ENCODE measurements around the gene JDP2. TPM values are rescaled to one million over a fixed set of nuclear protein-coding genes. Genes with fewer than 3 reads are reported as not detected.

Gene JDP2
- total RNA-seq, 1 experiment from 2014 or later = 11.2 TPM

DNA sequence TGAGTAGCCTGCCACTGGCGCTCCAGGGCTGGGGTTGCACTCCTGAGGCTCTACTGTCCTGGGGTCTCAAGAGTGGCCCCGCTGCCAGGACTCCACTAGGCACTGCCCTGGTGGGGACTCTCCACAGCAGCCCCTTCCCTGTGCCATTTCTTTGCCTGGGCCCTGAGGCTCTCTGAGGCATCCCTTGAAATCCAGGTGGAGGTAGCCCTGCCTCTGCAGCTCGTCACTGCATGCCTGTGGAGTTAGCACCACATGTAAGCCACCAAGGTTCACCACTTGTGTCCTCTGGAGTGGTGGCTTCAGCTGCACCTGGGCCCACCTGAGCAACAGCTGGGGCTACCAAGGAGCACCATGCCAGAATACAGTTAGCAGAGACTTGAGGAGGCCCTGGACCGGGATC is 54.5 kb downstream of the JDP2 start:
- DNase-seq (ENCODE audit: low read depth) = no peak

DNA sequence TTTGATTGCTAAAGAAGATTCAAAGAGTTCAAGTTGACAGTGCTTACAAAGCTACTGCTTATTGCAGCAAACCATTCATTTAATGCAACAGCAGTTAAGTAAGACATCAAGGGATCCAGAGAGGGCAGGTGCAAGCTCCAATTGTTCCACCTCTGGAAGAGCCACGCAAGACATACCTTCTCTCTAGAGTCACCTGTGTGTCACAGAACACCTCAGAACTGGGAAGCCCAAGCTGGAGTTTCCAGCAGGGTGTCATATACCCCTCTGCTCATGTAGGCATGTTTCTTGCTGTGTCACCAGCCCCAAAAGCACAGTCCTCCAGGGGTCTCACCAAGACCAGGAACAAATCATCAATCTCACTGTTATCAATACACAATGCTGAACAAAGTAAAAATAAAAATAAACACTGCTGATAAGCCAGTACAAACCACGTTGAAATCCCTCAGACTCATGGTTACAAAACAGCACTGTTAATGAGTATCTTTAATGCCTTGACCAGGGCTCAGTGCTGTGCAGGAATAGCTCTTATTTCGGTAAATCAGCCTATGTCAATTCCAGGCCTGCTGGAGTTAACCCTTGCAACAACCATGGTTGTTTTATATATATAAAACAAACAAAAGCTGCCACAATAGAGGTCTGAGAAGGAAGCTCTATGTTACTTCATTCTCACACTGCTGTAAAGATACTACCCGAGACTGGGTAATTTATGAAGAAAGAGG is 57.0 kb downstream of the JDP2 start:
- no peak for DNase-seq (ENCODE audit: low read depth)

- DNase-seq (ENCODE audit: low read depth) = no peak
Measured at GRCh38 chr14:75486318-75486717, 58.5 kb downstream of the JDP2 start.

DNA sequence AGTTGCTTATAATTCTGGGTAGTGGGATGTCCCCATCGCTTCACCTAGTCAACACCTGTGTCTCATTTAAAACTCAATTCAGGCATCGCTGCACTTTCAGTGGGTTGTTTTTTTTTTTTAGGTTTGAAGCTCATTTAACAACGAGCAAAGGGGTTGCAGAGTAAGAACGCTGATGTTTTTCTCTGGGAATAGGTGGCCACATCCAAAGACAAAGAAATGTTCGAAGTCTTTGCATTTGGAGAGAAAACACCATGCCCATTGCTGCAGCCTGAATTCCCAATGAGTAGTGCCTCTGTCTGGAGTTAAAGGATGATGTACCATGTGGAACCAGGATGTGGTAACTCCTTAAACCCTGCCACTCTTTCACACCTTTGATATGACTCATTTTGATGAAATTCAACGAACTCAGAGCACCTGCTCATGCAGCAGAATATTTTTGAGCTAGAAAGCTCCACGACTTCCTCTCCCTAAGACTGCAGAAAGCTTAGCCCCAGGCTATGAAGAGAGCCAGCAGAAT is 59.4 kb downstream of the JDP2 start:
- DNase-seq (ENCODE audit: low read depth) = no peak

- no peak for DNase-seq (ENCODE audit: low read depth)
Measured at GRCh38 chr14:75489480-75489837, 61.6 kb downstream of the JDP2 start.

DNA sequence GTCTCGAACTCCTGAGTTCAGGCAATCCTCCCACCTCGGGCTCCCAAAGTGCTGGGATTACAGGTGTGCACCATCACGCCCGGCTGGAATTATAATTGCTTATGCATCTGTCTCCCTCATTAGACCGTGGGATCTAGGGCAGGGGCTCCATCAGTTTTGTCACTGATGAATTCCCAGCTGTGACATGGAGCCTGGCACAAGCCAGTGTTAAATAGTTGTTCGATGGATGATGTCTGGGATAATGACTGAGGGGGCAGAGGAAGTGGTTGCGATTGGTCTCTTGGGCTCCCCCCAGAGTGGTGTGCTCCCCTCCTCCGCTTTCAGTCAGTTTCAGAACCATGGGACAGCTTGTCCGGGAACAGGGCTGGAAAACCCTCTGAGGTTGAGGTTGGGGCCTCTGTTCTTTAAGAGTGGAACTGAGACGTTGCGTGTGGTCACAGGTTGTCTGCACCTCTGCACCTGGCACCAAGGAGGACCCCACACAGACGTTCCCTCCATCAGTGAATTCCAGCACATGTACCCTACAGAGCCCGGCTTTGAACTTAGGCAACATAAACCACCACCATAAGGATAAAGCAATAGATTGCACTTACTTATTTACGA is 63.7 kb downstream of the JDP2 start:
- no peak for DNase-seq (ENCODE audit: low read depth)

DNA sequence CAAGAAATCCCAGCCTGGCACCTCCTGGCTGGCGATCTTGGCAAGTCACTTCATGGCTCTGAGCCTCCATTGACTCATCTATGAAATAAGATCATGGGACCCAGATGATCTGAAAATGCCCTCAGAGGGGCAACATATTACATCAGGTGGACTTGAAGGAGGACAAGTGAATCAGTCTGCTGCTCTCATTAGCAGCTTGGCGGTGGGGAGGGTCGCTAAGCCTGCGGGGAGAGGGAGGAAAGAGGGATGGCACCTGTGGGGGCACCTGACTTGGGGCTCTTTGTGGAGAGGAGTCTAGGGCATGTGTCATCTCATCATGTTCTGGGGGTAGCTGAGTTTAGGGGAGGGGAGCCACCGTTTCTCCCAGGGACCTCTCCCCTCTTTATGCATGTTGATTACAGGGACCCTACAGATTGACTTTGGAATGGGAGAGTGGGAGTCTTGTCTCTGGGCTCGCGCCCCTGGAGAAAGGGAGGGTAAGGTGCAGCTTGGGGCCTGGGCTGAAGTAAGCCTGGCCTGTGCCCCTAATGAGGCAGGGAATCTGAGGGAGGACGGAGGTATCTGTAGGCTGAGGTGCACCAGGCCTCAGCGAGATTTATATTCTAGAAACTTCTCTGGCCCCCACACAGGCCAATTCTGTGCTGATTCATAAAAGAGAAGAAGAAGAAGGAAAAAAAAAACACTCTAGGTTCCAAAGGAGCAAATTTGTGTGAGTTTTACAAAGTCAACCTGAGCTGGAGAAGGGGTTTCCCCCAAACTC is 65.2 kb downstream of the JDP2 start:
- no peak for DNase-seq (ENCODE audit: low read depth)

DNA sequence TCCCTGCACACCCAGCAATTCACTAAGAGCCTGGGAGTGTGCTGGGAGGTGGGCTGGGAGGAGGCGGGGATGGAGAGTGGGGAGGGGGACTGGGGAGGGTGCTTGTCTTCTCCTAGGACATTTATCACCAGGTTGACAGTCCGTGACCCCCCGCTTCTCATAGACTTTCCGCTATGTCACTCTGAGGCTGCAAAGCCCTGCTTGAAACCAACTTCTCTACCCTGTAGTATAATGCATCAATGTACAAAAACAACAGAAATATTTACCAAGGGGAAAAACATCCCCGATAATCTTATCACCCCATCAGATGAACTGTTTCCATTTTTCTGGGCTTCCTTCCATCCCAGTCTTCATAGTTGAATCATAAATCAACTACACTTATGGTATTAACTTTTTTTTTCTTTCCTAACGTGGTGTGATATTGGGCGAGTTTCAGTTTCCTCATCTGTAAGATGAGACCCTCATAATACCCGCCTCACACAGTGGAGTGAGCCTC is 65.8 kb downstream of the JDP2 start:
- no peak for DNase-seq (ENCODE audit: low read depth)

GRCh38 chr14:75494896-75495295 is 67.1 kb downstream of the JDP2 start:
- DNase-seq (ENCODE audit: low read depth) = peak; percentile 50

DNA sequence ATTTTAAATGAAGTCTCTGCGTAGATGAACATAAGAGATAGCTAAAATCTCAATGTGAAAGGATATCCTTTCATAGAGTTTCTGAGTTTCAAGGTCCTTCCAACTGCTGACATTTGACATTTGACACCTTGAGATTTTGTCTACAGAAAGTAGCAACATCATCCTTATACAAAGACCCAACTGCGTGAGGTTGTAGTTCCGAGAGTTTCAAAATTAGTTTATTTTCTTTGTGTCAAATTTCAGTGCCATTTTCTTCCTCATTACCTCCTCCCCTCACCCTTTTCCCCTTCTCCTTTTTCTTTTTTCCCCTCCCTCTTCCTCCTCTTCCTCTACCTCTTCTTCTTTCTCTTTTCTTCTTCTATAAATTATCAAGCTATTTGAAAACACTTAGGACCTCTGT is 67.6 kb downstream of the JDP2 start:
- DNase-seq (ENCODE audit: low read depth) = no peak

- DNase-seq (ENCODE audit: low read depth) = no peak
Measured at GRCh38 chr14:75495882-75496281, 68.1 kb downstream of the JDP2 start.

GRCh38 chr14:75496755-75497154 is 68.9 kb downstream of the JDP2 start:
- DNase-seq (ENCODE audit: low read depth) = no peak

GRCh38 chr14:75497191-75497590 is 69.4 kb downstream of the JDP2 start:
- DNase-seq (ENCODE audit: low read depth) = no peak

DNA sequence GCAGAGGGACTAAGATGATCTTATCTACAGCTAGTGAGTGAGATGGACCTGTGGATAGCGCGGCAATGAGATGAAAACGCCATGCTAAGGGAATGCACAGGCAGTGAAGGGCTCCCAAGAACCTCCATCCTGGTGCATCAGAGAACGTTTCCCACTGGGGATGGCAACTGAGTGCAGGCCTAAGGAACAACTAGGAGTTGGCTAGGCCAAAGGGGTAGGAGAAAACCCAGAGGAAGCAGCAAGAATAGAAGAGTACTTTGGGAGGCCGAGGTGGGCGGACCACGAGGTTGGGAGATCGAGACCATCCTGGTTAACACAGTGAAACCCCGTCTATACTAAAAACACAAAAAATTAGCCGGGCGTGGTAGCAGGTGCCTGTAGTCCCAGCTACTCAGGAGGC is 69.9 kb downstream of the JDP2 start:
- DNase-seq (ENCODE audit: low read depth) = no peak

- DNase-seq (ENCODE audit: low read depth) = no peak
Measured at GRCh38 chr14:75499084-75499875, 71.5 kb downstream of the JDP2 start.

DNA sequence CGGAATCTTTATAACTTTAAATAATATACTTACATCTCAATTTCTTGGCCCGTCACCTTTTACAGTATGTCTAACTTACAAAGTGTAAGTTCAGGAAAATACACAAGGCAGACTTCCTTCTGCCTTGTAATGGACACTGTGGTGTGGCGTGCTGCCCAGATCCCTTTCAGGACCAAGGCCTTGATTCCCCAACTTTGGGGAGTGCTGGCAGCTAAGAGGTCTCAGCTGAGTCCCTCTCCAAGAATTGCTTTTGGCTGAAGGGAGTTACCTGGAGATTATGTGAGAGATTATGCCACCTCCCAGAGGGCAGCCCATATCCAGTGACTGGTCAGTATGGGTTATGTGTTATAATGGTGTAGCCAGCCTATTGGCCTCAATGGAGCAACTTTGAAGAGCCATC is 73.3 kb downstream of the JDP2 start:
- DNase-seq (ENCODE audit: low read depth) = no peak

GRCh38 chr14:75504411-75504810 is 76.6 kb downstream of the JDP2 start:
- no peak for DNase-seq (ENCODE audit: low read depth)

- no peak for DNase-seq (ENCODE audit: low read depth)
Measured at GRCh38 chr14:75506930-75507329, 79.1 kb downstream of the JDP2 start.

DNA sequence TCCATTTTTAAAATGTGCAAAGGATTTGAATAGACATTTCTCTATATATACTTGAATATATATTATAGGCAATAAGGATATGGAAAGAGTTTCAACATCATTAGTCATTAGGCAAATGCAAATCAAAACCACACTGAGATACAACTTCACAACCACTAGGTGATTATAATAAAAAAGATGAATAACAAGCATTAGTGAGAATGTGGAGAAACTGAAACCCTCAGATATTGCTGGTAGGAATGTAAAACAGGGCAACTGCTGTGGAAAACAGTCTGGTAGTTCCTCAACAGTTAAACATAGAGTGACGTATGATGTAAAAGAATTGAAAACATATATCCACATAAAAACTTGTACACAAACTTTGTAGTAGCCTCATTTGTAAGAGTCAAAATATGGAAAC is 82.7 kb downstream of the JDP2 start:
- DNase-seq (ENCODE audit: low read depth) = no peak

DNA sequence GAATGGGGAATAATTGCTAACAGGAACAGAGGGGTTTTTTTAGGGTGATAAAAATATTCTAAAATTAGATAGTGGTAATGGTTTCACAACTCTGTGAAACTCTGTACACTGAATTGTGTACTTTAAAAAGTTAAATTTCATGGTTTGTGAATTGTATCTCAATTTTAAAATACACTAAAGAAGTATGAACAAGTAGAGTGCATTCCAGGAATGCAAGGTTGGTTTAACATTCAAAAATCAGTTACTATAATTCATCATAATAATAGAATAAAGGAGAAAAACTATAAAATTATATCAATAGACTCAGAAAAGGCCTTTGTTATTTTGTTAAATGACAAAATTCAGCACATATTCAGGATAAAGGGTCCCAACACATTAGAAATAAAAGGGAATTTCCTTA is 83.4 kb downstream of the JDP2 start:
- DNase-seq (ENCODE audit: low read depth) = no peak

DNA sequence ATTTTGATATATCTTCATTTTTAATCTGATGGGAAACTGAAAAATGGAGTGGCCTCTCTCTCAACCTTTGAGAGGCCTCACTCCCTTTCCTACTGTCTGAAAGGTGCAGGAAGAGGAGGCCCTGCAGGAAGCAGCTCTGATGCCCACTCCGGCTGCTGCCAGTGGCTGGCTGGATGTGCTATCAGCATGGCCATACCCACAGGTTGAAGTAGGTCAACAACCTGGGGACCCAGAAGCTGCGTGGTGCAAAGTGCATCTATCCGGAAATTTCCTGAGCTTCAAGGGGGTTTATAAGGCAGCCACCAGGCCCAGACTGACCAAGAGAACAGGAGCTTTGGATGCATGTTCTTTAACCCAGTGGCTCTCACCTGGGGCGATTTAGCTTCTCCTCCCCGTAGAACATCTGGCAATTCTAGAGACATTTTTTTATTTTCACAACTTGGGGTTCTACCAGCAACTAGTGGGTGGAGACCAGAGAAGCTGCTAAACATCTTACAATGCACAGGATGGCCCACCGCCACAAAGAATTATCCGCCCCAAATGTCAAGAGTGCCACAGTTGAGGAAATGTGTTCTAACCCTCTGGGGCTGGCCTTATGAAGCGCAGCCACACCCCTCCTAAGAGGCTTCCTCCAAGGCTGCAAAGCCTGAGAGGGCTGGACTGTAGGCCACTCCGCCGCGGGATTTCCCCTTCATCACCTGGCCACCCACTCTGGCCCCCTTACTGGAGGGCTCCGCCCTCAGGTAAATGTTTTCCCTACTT is 86.3 kb downstream of the JDP2 start:
- no peak for DNase-seq (ENCODE audit: low read depth)
